ENCODE results near the gene FAM107B. TPM values are rescaled to one million over a fixed set of nuclear protein-coding genes. Genes with fewer than 3 reads are reported as not detected.

The FAM107B gene
- total RNA-seq, 6 experiments from 2014 or later, result 18.7 to 43.8 (median 40.0) TPM

DNA sequence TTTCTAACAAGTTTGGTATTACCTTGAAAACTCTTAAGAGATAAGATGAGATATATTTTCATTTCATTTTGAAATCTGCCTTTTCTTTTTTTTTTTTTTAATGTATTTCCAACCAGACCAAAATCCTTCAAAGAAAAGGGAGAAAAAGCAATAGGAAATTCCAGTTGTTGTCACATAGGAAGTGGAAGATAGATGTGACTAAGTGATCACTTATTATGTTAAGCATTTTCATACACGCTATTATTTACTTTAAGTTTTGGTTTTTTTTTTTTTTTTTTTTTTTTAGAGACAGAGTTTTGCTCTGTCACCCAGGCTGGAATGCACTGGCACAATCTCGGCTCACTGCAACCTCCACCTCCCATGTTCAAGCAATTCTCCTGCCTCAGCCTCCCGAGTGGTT is 246.8 kb downstream of the FAM107B start:
- no peaks in the 10 kb centered on the region for H3K9me3 Mint-ChIP-seq
- H3K27ac Mint-ChIP-seq, result no peak overlapping the region
- TF ChIP-seq, protein P1, sequence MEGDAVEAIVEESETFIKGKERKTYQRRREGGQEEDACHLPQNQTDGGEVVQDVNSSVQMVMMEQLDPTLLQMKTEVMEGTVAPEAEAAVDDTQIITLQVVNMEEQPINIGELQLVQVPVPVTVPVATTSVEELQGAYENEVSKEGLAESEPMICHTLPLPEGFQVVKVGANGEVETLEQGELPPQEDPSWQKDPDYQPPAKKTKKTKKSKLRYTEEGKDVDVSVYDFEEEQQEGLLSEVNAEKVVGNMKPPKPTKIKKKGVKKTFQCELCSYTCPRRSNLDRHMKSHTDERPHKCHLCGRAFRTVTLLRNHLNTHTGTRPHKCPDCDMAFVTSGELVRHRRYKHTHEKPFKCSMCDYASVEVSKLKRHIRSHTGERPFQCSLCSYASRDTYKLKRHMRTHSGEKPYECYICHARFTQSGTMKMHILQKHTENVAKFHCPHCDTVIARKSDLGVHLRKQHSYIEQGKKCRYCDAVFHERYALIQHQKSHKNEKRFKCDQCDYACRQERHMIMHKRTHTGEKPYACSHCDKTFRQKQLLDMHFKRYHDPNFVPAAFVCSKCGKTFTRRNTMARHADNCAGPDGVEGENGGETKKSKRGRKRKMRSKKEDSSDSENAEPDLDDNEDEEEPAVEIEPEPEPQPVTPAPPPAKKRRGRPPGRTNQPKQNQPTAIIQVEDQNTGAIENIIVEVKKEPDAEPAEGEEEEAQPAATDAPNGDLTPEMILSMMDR (IDR thresholded peaks at IDR 0.05), result no peak
- H3K4me1 Mint-ChIP-seq (ENCODE audit: low read depth), result peaks cover 43% of the 10 kb centered on the region
- DNase-seq, result no peak
- no peaks in the 10 kb centered on the region for H3K27me3 Mint-ChIP-seq (ENCODE audit: insufficient read depth)
- no peak overlapping the region for H3K4me3 Mint-ChIP-seq
- H3K36me3 Mint-ChIP-seq (ENCODE audit: low read depth), result peaks cover 28% of the 10 kb centered on the region

DNA sequence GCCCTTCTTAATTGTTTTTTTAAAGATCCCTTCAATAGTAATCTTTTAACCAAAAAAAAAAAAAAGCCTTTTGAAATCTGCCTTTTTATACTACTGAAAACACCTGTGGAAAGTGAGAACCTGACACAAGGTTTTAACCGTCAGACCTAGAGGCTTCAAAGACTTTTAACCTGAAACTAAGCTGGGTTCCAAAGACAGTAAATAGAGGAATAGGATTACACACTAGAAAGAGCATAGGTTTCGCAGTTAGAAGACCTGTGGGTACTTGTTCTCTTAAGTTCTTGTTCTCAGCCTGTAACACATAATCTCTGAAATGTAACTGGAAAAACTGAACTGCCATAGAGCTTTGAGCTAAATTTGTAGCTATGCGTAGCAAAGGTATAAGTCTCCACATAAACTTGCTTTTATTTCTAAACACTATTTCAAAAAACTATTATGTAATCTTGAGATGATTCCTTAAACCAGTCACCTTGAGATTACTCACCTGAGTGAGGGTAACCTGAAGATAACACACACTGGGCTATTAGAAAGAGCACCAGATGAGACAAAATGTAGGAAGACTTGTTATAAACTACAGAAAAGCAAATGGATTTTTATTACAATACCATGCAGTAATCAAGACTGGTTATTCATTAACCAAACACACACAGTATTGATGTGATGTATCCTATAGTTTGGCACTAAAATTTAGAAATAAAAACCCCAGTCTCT is 247.4 kb downstream of the FAM107B start:
- peaks cover 37% of the 10 kb centered on the region for H3K4me1 Mint-ChIP-seq (ENCODE audit: low read depth)
- H3K27ac Mint-ChIP-seq, result no peak overlapping the region

DNA sequence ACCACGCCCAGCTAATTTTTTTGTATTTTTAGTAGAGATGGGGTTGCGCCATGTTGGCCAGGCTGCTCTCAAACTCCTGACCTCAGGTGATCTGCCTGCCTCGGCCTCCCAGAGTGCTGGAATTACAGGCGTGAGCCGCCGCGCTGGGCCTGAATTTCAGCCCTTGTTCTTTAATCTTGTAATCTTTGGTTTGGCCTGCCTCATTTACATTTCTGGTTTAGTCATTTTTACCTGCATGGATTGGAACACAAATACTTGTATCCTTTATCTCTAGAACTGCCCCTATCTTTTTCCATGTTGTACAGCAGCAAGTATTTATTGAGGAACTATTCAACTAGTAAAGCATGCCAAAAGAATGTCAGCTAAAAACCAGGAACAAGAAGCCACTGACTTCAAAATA is 248.4 kb downstream of the FAM107B start:
- no peak overlapping the region for H3K4me3 Mint-ChIP-seq
- TF ChIP-seq, protein P1 (IDR thresholded peaks at IDR 0.05), result no peak
- peaks cover 26% of the 10 kb centered on the region for H3K36me3 Mint-ChIP-seq (ENCODE audit: low read depth)
- peaks cover 32% of the 10 kb centered on the region for H3K4me1 Mint-ChIP-seq (ENCODE audit: low read depth)
- no peaks in the 10 kb centered on the region for H3K9me3 Mint-ChIP-seq
- no peaks in the 10 kb centered on the region for H3K27me3 Mint-ChIP-seq (ENCODE audit: insufficient read depth)
- no peak overlapping the region for H3K27ac Mint-ChIP-seq
- no peak for DNase-seq

More for the DNA sequence above, 247.4 kb downstream of the FAM107B start:
- Mint-ChIP-seq H3K9me3 (no peaks in the 10 kb centered on the region), H3K4me3 (no peak overlapping the region), H3K36me3 (ENCODE audit: low read depth) (peaks cover 22% of the 10 kb centered on the region), H3K27me3 (ENCODE audit: insufficient read depth) (no peaks in the 10 kb centered on the region)
- DNase-seq, result no peak
- TF ChIP-seq, protein P1 (IDR thresholded peaks at IDR 0.05), result no peak

DNA sequence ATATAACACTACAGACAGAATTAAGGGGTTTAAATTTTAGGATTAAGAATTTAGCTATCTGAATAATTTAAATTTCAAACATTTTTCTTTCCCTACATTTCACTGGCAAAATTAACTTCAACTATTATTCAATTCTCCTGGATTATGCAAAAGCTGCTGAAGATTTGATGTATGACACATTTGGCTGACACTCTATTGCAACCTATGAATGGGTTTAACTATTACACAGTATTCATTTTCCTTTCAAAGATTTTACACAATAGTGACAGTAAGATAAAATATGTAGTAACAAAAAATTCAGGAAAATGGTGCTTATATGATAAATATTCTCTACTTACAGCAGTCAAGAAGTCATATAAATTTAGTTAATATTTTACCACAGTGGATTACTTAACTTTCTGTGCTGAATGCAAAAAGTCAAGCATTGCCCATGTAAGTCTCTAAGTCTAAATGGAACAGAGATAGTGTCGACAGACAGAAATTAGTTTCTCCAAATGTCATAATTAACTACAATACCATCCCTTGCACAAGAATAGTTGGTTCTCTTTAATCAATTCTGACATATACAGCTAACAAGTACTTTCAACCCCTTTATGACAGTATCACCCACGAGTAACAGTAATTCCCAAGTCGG is 249.9 kb downstream of the FAM107B start:
- Mint-ChIP-seq H3K27ac (no peak overlapping the region), H3K4me3 (no peak overlapping the region), H3K36me3 (ENCODE audit: low read depth) (peaks cover 35% of the 10 kb centered on the region), H3K27me3 (ENCODE audit: insufficient read depth) (no peaks in the 10 kb centered on the region), H3K9me3 (no peaks in the 10 kb centered on the region), H3K4me1 (ENCODE audit: low read depth) (peaks cover 19% of the 10 kb centered on the region)
- TF ChIP-seq, protein P1 (IDR thresholded peaks at IDR 0.05), result no peak
- no peak for DNase-seq

DNA sequence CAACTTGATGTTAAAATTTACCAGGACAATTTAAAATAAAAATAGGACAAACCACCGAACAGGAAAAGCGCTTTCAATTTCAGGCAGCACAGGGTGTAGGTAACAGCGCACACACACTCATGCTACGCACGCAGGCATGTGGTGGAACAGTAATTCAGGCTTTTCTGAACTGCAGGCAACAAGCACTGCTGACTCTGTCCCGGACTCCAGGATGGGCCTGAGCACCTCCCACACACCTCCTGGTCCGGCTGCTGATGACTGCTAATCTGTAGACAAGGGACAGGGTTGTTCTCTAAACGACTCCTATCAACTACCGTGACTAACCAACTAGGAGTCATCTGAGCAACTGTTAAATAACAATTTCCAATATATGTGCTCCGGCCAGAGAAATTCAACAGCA is 251.4 kb downstream of the FAM107B start:
- Mint-ChIP-seq H3K27ac (no peak overlapping the region), H3K4me1 (ENCODE audit: low read depth) (peaks cover 10% of the 10 kb centered on the region), H3K4me3 (no peak overlapping the region), H3K9me3 (no peaks in the 10 kb centered on the region), H3K27me3 (ENCODE audit: insufficient read depth) (no peaks in the 10 kb centered on the region), H3K36me3 (ENCODE audit: low read depth) (peaks cover 28% of the 10 kb centered on the region)
- TF ChIP-seq, protein P1 (IDR thresholded peaks at IDR 0.05), result no peak
- DNase-seq, result no peak
